Activated B cell treated with CpG ODN at 0.5 μM for 24 hours (primary cell): ENCODE data around the gene CEL. TPM values are rescaled to one million over a fixed set of nuclear protein-coding genes. Genes with fewer than 3 reads are reported as not detected.
"Not testable (repeated sequence)": the region's sequence is repeated elsewhere in the genome, so short reads cannot be mapped to it uniquely, and the experiment has no call there.

Experiments
- ATAC-seq: fragments of 200-7000 bp; cut with Tn5 transposase; one replicate; pipeline ENCODE4 v1.10.0; 2021; ENCODE audit warnings: low read depth, mild to moderate bottlenecking, moderate library complexity
- CTCF ChIA-PET: fragments of 350-600 bp; sonication (Branson Sonifier 250); formaldehyde crosslinking; loops from one replicate; lab custom pipeline; 2021; ENCODE audit warnings: antibody characterized with exemption; lab: Charles Lee
- POLR2A ChIA-PET: fragments of 350-600 bp; sonication (Branson Sonifier 250); formaldehyde crosslinking; loops from one replicate; lab custom pipeline; 2021; ENCODE audit warnings: antibody characterized with exemption; lab: Charles Lee
- DNase-seq: peaks from one replicate; pipeline ENCODE4 v3.0.0; 2022
- H3K27ac Mint-ChIP-seq: one replicate; pipeline ENCODE4 v1.8.0; 2020; ENCODE audit warnings: mixed read lengths
- H3K27me3 Mint-ChIP-seq: one replicate; pipeline ENCODE4 v1.8.0; 2021; ENCODE audit warnings: mixed read lengths
- H3K36me3 Mint-ChIP-seq: one replicate; pipeline ENCODE4 v1.8.0; 2021; ENCODE audit warnings: low read depth, mixed read lengths
- H3K4me1 Mint-ChIP-seq: one replicate; pipeline ENCODE4 v1.8.0; 2021; ENCODE audit warnings: mixed read lengths
- H3K4me3 Mint-ChIP-seq: one replicate; pipeline ENCODE4 v1.8.0; 2020; ENCODE audit warnings: mild to moderate bottlenecking, mixed read lengths
- H3K9me3 Mint-ChIP-seq: one replicate; pipeline ENCODE4 v1.8.0; 2020; ENCODE audit warnings: mixed read lengths
- intact Hi-C: fragments of 100-400 bp; cut with micrococcal nuclease; formaldehyde crosslinking; loops from one replicate; pipeline ENCODE4 v1.15.1; 2024
- total RNA-seq: library from RNA; stranded (reverse); gene quantifications from 2 replicates; pipeline ENCODE4 v1.2.3, GENCODE V29; 2022
- TF ChIP-seq, protein P1 (sequence below): fragments of 200-600 bp; IDR thresholded peaks from one replicate; pipeline ENCODE4 v1.8.0; 2022; ENCODE audit warnings: antibody characterized with exemption, mild to moderate bottlenecking

The CEL gene
- total RNA-seq, result 0.49 and 0.64 TPM in 2 replicates

GRCh38 chr9:133061764-133062145, at the start of gene CEL:
Gene CEL (plus strand): TSS chr9:133061981. CDS start chr9:133062003, 22 bp downstream.
- ATAC-seq, H3K9me3 Mint-ChIP-seq, DNase-seq, H3K27me3 Mint-ChIP-seq, H3K4me3 Mint-ChIP-seq, H3K27ac Mint-ChIP-seq, CTCF ChIA-PET, intact Hi-C loops: not testable (repeated sequence)
- Mint-ChIP-seq H3K36me3 (peaks cover 13% of the 10 kb centered on the region), H3K4me1 (peaks cover 19% of the 10 kb centered on the region)
- POLR2A ChIA-PET, result interaction anchor here (0.6 kb wide), 1 partner anchor 117 kb away, joined by 3 read pairs; no protein-coding TSS in a partner anchor

DNA sequence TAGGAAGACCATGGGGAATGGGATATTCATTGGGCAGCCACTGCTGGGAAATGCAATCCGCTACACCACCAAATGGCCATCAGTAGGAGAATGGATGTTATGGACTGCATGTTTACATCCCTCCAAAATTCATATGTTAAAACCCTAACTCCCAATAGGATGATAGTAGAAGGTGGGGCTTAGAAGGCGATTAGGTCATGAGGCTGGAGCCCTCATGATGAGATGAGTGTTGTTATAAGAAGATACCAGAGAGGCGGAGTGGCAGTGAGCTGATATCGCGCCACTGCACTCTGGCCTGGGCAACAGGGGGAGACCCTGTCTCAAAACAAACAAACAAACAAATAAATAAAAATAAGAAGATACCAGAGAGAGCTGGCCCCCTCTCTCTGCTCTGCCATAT, 47.1 kb upstream of the CEL start:
- ChIA-PET POLR2A (no interaction called here), CTCF (no interaction called here)
- ATAC-seq (no peak), DNase-seq (no peak)
- peaks cover 7% of the 10 kb centered on the region for H3K9me3 Mint-ChIP-seq
- TF ChIP-seq, protein P1, sequence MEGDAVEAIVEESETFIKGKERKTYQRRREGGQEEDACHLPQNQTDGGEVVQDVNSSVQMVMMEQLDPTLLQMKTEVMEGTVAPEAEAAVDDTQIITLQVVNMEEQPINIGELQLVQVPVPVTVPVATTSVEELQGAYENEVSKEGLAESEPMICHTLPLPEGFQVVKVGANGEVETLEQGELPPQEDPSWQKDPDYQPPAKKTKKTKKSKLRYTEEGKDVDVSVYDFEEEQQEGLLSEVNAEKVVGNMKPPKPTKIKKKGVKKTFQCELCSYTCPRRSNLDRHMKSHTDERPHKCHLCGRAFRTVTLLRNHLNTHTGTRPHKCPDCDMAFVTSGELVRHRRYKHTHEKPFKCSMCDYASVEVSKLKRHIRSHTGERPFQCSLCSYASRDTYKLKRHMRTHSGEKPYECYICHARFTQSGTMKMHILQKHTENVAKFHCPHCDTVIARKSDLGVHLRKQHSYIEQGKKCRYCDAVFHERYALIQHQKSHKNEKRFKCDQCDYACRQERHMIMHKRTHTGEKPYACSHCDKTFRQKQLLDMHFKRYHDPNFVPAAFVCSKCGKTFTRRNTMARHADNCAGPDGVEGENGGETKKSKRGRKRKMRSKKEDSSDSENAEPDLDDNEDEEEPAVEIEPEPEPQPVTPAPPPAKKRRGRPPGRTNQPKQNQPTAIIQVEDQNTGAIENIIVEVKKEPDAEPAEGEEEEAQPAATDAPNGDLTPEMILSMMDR, result no peak
- no peaks in the 10 kb centered on the region for H3K4me1 Mint-ChIP-seq
- H3K27me3 Mint-ChIP-seq, result peaks cover 9% of the 10 kb centered on the region
- intact Hi-C loops, result no loop called here
- no peaks in the 10 kb centered on the region for H3K36me3 Mint-ChIP-seq
- no peak overlapping the region for H3K27ac Mint-ChIP-seq
- H3K4me3 Mint-ChIP-seq, result no peak overlapping the region

GRCh38 chr9:133023117-133023890, 38.5 kb upstream of the CEL start:
- ChIA-PET CTCF (interaction anchor here (1.4 to 3.1 kb wide), 4 partner anchors 9 to 124 kb away, joined by 3 to 32 read pairs (median 13); partner anchors contain the start of gene GTF3C5), POLR2A (no interaction called here)
- no peak for DNase-seq
- TF ChIP-seq, protein P1, result no peak
- H3K36me3 Mint-ChIP-seq, result no peaks in the 10 kb centered on the region
- peaks cover 7% of the 10 kb centered on the region for H3K4me1 Mint-ChIP-seq
- H3K27ac Mint-ChIP-seq, result no peak overlapping the region
- intact Hi-C loops, result loop anchor here (2.0 kb wide), 3 partner anchors 47 to 463 kb away; no protein-coding TSS in a partner anchor
- no peak overlapping the region for H3K4me3 Mint-ChIP-seq
- no peaks in the 10 kb centered on the region for H3K27me3 Mint-ChIP-seq
- no peak for ATAC-seq
- no peaks in the 10 kb centered on the region for H3K9me3 Mint-ChIP-seq

DNA sequence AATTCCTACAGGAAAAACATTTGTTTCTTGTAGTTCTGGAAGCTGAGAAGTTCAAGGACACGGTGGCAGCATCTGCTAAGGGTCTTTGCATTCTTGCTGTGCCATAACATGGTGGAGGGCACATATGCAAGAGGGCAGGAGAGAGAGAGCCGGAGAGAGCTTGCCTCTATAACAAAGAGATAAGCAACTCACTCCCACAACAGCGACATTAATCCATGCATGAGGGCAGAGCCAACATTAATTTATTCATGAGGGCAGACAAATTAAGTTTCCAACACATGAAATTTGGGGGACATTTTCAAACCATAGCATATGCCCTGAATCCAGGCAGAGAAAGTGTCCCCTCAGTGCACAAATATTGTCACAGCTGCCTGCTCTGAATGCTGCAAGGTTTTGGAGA, 35.4 kb upstream of the CEL start:
- no peak overlapping the region for H3K4me3 Mint-ChIP-seq
- H3K27ac Mint-ChIP-seq, result no peak overlapping the region
- H3K4me1 Mint-ChIP-seq, result peaks cover 28% of the 10 kb centered on the region
- POLR2A ChIA-PET, result no interaction called here
- no peak for ATAC-seq
- no peaks in the 10 kb centered on the region for H3K9me3 Mint-ChIP-seq
- TF ChIP-seq, protein P1, result no peak
- peaks cover 12% of the 10 kb centered on the region for H3K36me3 Mint-ChIP-seq
- CTCF ChIA-PET, result interaction anchor here (0.7 kb wide), 1 partner anchor 118 kb away, joined by 3 read pairs; no protein-coding TSS in a partner anchor
- no peaks in the 10 kb centered on the region for H3K27me3 Mint-ChIP-seq
- intact Hi-C loops, result no loop called here
- no peak for DNase-seq

- Mint-ChIP-seq H3K4me1 (peaks cover 35% of the 10 kb centered on the region), H3K27ac (peak overlapping the region; percentile 44), H3K9me3 (no peaks in the 10 kb centered on the region), H3K4me3 (no peak overlapping the region), H3K27me3 (no peaks in the 10 kb centered on the region), H3K36me3 (peaks cover 12% of the 10 kb centered on the region)
- intact Hi-C loops, result no loop called here
- ChIA-PET CTCF (interaction anchor here (0.7 kb wide), 1 partner anchor 117 kb away, joined by 3 read pairs; no protein-coding TSS in a partner anchor), POLR2A (no interaction called here)
- TF ChIP-seq, protein P1, result no peak
- no peak for DNase-seq
- no peak for ATAC-seq
Measured at GRCh38 chr9:133027134-133027533, 34.6 kb upstream of the CEL start.
